LNCAP (cell line): ENCODE measurements around the gene ZNF316.

Source experiments
- TF ChIP-seq, protein P1 (sequence below): fragments of 450-650 bp; IDR thresholded peaks from 2 replicates; pipeline ENCODE4 v1.5.1; 2017; ENCODE audit warnings: mild to moderate bottlenecking

ZNF316 gene

DNA sequence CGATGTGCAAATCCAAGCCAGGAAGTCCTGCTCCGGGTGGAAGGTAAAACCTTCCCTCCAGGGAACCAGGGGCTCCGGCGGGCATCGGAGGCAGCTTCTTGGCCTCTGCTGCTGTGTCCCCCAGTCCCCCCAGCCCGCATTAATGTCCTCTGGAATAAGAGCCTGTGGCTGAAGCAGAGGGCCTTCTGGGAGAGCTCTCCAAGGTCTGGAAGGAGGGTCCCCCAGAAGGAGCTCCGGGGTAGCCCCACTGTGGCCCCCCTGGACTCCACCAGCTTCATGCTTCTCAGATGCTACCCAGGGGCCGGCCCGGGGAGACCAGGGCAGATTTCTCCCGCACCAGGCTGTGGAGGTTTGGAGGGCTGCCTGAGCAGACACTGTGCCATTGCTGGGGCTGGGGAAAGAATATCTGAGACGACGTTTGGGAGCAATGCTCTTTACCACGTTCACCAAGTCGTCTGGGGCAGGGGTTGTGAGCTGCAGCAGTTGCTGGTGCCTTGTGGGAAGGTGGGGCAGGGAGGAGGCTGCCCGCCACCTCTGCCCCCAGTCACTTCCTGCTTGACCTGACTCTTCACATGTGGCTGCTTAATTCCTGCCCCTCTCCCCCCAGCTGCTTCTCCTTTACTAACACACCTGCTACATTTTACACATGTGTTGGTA lies 13.4 kb upstream of the ZNF316 start:
- TF ChIP-seq, protein P1, sequence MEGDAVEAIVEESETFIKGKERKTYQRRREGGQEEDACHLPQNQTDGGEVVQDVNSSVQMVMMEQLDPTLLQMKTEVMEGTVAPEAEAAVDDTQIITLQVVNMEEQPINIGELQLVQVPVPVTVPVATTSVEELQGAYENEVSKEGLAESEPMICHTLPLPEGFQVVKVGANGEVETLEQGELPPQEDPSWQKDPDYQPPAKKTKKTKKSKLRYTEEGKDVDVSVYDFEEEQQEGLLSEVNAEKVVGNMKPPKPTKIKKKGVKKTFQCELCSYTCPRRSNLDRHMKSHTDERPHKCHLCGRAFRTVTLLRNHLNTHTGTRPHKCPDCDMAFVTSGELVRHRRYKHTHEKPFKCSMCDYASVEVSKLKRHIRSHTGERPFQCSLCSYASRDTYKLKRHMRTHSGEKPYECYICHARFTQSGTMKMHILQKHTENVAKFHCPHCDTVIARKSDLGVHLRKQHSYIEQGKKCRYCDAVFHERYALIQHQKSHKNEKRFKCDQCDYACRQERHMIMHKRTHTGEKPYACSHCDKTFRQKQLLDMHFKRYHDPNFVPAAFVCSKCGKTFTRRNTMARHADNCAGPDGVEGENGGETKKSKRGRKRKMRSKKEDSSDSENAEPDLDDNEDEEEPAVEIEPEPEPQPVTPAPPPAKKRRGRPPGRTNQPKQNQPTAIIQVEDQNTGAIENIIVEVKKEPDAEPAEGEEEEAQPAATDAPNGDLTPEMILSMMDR: no peak

DNA sequence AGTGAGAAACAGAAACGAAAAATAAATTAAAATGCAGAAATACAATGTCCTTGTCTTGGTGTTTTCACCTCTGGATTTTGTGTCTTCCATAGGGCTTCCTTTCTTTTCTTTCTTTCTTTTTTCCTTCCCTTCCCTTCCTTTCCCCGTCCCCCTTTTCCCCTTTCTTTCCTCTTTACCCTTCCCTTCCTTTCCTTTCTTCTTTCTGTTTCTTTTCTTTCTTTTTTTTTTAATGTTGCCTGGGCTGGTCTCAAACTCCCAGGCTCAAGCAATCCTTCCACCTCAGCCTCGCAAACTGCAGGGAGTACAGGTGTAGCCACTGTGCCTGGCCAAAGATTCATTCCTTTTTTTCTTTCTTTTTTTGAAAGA lies 12.9 kb upstream of the ZNF316 start:
- TF ChIP-seq, protein P1: no peak

DNA sequence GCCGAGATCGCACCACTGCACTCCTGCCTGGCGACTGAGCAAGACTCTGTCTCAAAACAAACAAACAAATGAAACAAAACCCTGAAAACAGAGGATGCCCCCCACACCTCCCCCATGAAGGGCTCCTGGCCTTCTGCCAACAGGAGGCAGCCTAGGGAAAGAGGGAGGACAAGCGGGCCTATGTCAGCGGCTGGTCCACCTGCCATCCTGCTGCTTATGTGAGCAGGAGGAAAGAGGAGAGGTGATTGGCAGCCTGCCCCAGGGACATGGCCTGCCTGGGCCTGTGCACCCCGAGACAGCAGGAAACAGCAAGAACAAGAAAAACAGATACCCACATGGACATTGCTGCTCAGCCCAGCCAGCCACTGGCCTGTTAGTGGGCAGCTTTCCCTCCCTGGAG lies 9.1 kb upstream of the ZNF316 start:
- TF ChIP-seq, protein P1: no peak

GRCh38 chr7:6630007-6630849 lies 6.9 kb upstream of the ZNF316 start:
- TF ChIP-seq, protein P1: no peak

- TF ChIP-seq, protein P1: no peak
Measured at GRCh38 chr7:6631605-6632004, 5.5 kb upstream of the ZNF316 start.

DNA sequence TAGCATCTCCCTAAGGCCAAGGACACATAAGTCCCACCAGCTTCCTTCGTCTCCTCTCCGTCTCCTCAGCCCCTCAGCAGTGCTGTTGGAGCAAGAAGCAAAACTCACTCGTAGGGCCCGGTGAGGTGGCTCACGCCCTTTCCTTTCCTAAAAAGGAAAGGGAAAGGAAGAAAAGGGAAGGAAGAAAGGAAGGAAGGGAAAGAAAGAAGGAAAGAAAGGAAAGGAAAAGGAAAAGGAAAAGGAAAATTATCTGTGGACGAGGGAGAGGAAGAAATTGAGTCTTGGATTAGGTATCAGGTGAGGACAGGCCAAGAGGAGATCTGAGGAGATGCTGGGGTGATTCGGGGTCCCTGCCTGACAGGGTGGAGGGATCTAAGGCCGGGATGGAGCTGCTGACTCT lies 3.1 kb upstream of the ZNF316 start:
- TF ChIP-seq, protein P1: no peak

DNA sequence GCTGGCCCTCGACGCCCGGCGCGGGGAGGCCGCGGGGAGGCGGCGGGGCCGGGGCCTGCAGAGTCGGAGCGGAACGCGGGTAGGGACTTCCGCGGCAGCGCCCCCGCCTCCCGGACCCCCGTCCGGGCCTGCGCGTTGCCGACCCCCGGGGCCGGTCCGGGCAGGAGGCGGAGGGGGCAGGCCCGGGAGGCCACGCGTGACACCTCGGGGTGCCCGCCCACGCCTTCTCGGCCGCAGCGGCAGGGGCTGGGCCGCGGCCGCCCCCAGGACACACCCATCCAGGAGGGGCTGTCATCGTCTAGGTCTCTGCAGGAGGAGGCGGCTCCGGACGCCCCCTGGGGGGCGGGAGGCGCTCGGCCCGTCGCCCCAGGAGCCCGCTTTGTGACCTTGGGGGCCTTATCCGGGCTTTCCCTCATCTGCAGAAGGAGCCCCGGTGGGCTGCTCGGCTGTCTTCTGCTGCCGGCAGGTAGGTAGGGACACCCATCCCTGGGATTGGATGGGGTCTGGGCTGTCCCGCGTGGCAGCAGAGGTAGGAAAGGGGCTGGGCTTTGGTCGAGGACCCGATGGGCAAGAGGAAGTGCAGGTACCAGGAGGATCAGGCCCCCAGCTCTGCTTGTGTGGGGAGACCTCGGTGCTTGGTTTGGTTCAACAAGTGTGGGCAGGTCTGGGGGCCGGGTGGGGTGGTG lies 569 bp downstream of the ZNF316 start:
- TF ChIP-seq, protein P1: peak; percentile 17; the same call in 1 of the 2 replicates
